Endothelial cell of umbilical vein (primary cell): ENCODE measurements around the gene ANXA5. TPM values are rescaled to one million over a fixed set of nuclear protein-coding genes. Genes with fewer than 3 reads are reported as not detected.

Source experiments
- BruUV-seq: library from RNA; stranded (reverse); fragments of 400-500 nt; replicated peaks from 2 replicates; lab custom pipeline; 2021; lab: Mats Ljungman, UMichigan
- CTCF ChIA-PET: fragments of 300-600, 350-600 bp; sonication (Branson Sonifier 250); formaldehyde crosslinking; loops from one replicate; lab custom pipeline; 2021; ENCODE audit warnings: antibody characterized with exemption, inconsistent platforms; lab: Charles Lee
- POLR2A ChIA-PET: fragments of 300-600, 350-600 bp; sonication (Branson Sonifier 250); formaldehyde crosslinking; loops from one replicate; lab custom pipeline; 2021; ENCODE audit warnings: antibody characterized with exemption, inconsistent platforms; lab: Charles Lee
- DNase-seq: peaks from one replicate; pipeline ENCODE4 v3.0.0-alpha.2; 2011; ENCODE audit warnings: low read depth, low spot score
- FAIRE-seq: peaks from 2 replicates; lab custom pipeline; 2011; peaks lifted over from hg19 to GRCh38; lab: Jason Lieb, UNC
- H2AFZ ChIP-seq: 2 replicates; pipeline ENCODE4 v1.6.0; 2012; ENCODE audit warnings: low read depth, low read length, control low read depth, inconsistent platforms
- H3K27ac ChIP-seq: 2 replicates; pipeline ENCODE4 v1.5.1; 2011; ENCODE audit warnings: low read depth, mild to moderate bottlenecking, control low read depth, low read length, moderate library complexity; ENCODE audit not compliant: insufficient read depth
- H3K27me3 ChIP-seq, 2 experiments: 2 replicates each; pipeline versions ENCODE4 v1.6.0 to v1.6.1; 2011; ENCODE audit warnings: low read length in 2 of 2, mixed read lengths in 1 of 2; ENCODE audit not compliant: control insufficient read depth in 2 of 2, insufficient read depth in 2 of 2
- H3K36me3 ChIP-seq, 2 experiments: 2 replicates in 1 of 2; 3 replicates in 1 of 2; pipeline ENCODE4 v1.5.1; 2011; ENCODE audit warnings: low read length in 2 of 2, mild to moderate bottlenecking in 1 of 2, moderate library complexity in 1 of 2; ENCODE audit not compliant: control insufficient read depth in 2 of 2, insufficient read depth in 2 of 2; ENCODE audit errors: extremely low read depth in 1 of 2
- H3K4me1 ChIP-seq: 3 replicates; pipeline ENCODE4 v1.5.1; 2011; ENCODE audit warnings: mild to moderate bottlenecking, low read length; ENCODE audit not compliant: control insufficient read depth, insufficient read depth; ENCODE audit errors: extremely low read depth
- H3K4me2 ChIP-seq: 2 replicates; pipeline ENCODE4 v1.6.1; 2011; ENCODE audit warnings: low read length, control low read depth, mixed read lengths; ENCODE audit not compliant: insufficient read depth
- H3K4me3 ChIP-seq, 3 experiments: fragments of 200-600 bp in 1 of 3; sonication (generic), shearing (Covaris generic) in 1 of 3; replicated peaks in 1 of 3; 2 replicates each; pipeline ENCODE4 v1.5.1; 2011 to 2016; ENCODE audit warnings: control low read depth in 3 of 3, low read length in 3 of 3, mild to moderate bottlenecking in 2 of 3, inconsistent platforms in 1 of 3, low read depth in 1 of 3, moderate library complexity in 1 of 3; ENCODE audit not compliant: insufficient read depth in 1 of 3
- H3K79me2 ChIP-seq: 2 replicates; pipeline ENCODE4 v1.6.0; 2012; ENCODE audit warnings: low read length, inconsistent platforms; ENCODE audit not compliant: control insufficient read depth, insufficient read depth
- H3K9ac ChIP-seq: replicated peaks from 2 replicates; pipeline ENCODE3; 2011; ENCODE audit warnings: low read length, control low read depth; ENCODE audit not compliant: insufficient read depth; ENCODE audit errors: extremely low read depth
- H3K9me1 ChIP-seq: replicated peaks from 3 replicates; pipeline ENCODE4 v1.6.0; 2011; ENCODE audit warnings: mild to moderate bottlenecking, low read length; ENCODE audit not compliant: control insufficient read depth, insufficient read depth; ENCODE audit errors: extremely low read depth
- H3K9me3 ChIP-seq: replicated peaks from 2 replicates; pipeline ENCODE4 v1.5.1; 2012; ENCODE audit warnings: low read length, inconsistent platforms; ENCODE audit not compliant: control insufficient read depth, insufficient read depth
- H4K20me1 ChIP-seq: replicated peaks from 2 replicates; pipeline ENCODE3; 2011; ENCODE audit warnings: mild to moderate bottlenecking, low read length; ENCODE audit not compliant: control insufficient read depth, insufficient read depth; ENCODE audit errors: extremely low read depth
- EZH2 ChIP-seq: IDR thresholded peaks from 2 replicates; pipeline ENCODE4 v1.6.1; 2012; ENCODE audit warnings: borderline replicate concordance, low read depth, mild to moderate bottlenecking, moderate library complexity, low read length, inconsistent platforms; ENCODE audit not compliant: severe bottlenecking
- FOS ChIP-seq: IDR thresholded peaks from 2 replicates; pipeline ENCODE4 v1.6.1; 2011; ENCODE audit warnings: mild to moderate bottlenecking, low read length, moderate library complexity, borderline replicate concordance; ENCODE audit not compliant: insufficient read depth
- GATA2 ChIP-seq: IDR thresholded peaks from 2 replicates; pipeline ENCODE4 v1.7.0; 2011; ENCODE audit warnings: low read depth, mild to moderate bottlenecking, moderate library complexity, mixed read lengths, low read length; ENCODE audit not compliant: insufficient read length, insufficient read depth
- JUN ChIP-seq: IDR thresholded peaks from 2 replicates; pipeline ENCODE4 v1.6.1; 2011; ENCODE audit warnings: borderline replicate concordance, low read depth; ENCODE audit not compliant: insufficient read length, insufficient read depth
- MYC ChIP-seq: IDR thresholded peaks from one replicate; pipeline ENCODE4 v1.6.1; 2011; ENCODE audit warnings: mild to moderate bottlenecking, low read depth, low read length
- POLR2A ChIP-seq: IDR thresholded peaks from 2 replicates; pipeline ENCODE4 v1.6.1; 2012; ENCODE audit warnings: low read depth, mild to moderate bottlenecking, control low read depth, low read length
- POLR2AphosphoS5 ChIP-seq: IDR thresholded peaks from 2 replicates; pipeline ENCODE4 v1.6.1; 2012; ENCODE audit warnings: low read depth, mild to moderate bottlenecking, control low read depth, low read length, moderate library complexity; ENCODE audit not compliant: insufficient read depth
- dilution Hi-C: fragments of 300-500 bp; cut with MboI; formaldehyde crosslinking; loops from one replicate; pipeline ENCODE4 v1.15.0; 2019; ENCODE audit warnings: low sequenced_read_pairs; ENCODE audit not compliant: extremely low pct_ligation_motif_present
- intact Hi-C: fragments of 100-400 bp; cut with micrococcal nuclease; formaldehyde crosslinking; loops from one replicate; pipeline ENCODE4 v1.10.0; 2022
- polyA plus RNA-seq, 4 experiments: library from polyadenylated mRNA; depleted of rRNA in 3 of 4; stranded (reverse) in 3 of 4; unstranded in 1 of 4; fragments of >200 nt; gene quantifications; 2 replicates each; pipeline versions ENCODE4 v1.2.1 to v1.2.3, GENCODE V29; 2011 to 2012; ENCODE audit warnings: missing spikeins in 1 of 4
- total RNA-seq: library from RNA; stranded (reverse); gene quantifications from 2 replicates; pipeline ENCODE4 v1.2.3, GENCODE V29; 2021
- TF ChIP-seq, protein P1 (sequence below), 2 donors: IDR thresholded peaks; 1 replicate in 1 of 2; 2 replicates in 1 of 2; pipeline ENCODE4 v1.5.1; 2011; ENCODE audit warnings: low read length in 2 of 2, mild to moderate bottlenecking in 2 of 2, moderate library complexity in 2 of 2, control low read depth in 1 of 2, inconsistent platforms in 1 of 2, low read depth in 1 of 2; ENCODE audit not compliant: insufficient read depth in 1 of 2; ENCODE audit errors: extremely low read depth in 1 of 2
- TF ChIP-seq, protein P2 (sequence below): IDR thresholded peaks from 2 replicates; pipeline ENCODE4 v1.6.1; 2011; ENCODE audit not compliant: insufficient read depth, insufficient read length

ANXA5 gene
- total and polyA plus RNA-seq, 2 donors (not counting 3 experiments of a cell fraction or from before 2014, with no cell fraction given), result 450 to 528 TPM

GRCh38 chr4:121717680-121718237 lies 21.0 kb upstream of the ANXA5 start:
- H3K36me3 ChIP-seq, result no peaks in the 10 kb centered on the region
- H2AFZ ChIP-seq, result no peak overlapping the region
- no peak overlapping the region for H3K9ac ChIP-seq
- CTCF ChIA-PET, result no interaction called here
- no TSS peak for BruUV-seq
- no peak for FAIRE-seq
- H3K4me1 ChIP-seq, result peaks cover 7% of the 10 kb centered on the region
- intact Hi-C loops (no loop called here), dilution Hi-C loops (no loop called here)
- H3K27me3 ChIP-seq, result no peaks in the 10 kb centered on the region
- no peaks in the 10 kb centered on the region for H3K9me3 ChIP-seq
- TF ChIP-seq POLR2AphosphoS5 (no peak), EZH2 (no peak), MYC (no peak), POLR2A (no peak), FOS (no peak), JUN (no peak), GATA2 (no peak)
- TF ChIP-seq, protein P1, sequence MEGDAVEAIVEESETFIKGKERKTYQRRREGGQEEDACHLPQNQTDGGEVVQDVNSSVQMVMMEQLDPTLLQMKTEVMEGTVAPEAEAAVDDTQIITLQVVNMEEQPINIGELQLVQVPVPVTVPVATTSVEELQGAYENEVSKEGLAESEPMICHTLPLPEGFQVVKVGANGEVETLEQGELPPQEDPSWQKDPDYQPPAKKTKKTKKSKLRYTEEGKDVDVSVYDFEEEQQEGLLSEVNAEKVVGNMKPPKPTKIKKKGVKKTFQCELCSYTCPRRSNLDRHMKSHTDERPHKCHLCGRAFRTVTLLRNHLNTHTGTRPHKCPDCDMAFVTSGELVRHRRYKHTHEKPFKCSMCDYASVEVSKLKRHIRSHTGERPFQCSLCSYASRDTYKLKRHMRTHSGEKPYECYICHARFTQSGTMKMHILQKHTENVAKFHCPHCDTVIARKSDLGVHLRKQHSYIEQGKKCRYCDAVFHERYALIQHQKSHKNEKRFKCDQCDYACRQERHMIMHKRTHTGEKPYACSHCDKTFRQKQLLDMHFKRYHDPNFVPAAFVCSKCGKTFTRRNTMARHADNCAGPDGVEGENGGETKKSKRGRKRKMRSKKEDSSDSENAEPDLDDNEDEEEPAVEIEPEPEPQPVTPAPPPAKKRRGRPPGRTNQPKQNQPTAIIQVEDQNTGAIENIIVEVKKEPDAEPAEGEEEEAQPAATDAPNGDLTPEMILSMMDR (IDR thresholded peaks at IDR 0.05; ENCODE audit: extremely low read depth in 1 of 2, insufficient read depth in 1 of 2, low read depth in 1 of 2, low read length in 2 of 2), result no peak
- TF ChIP-seq, protein P2, sequence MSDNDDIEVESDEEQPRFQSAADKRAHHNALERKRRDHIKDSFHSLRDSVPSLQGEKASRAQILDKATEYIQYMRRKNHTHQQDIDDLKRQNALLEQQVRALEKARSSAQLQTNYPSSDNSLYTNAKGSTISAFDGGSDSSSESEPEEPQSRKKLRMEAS, result no peak
- H3K4me2 ChIP-seq, result no peak overlapping the region
- no peak for DNase-seq
- H4K20me1 ChIP-seq, result no peaks in the 10 kb centered on the region
- no peak overlapping the region for H3K27ac ChIP-seq
- POLR2A ChIA-PET, result no interaction called here
- H3K79me2 ChIP-seq, result no peaks in the 10 kb centered on the region
- H3K9me1 ChIP-seq, result no peaks in the 10 kb centered on the region
- H3K4me3 ChIP-seq, result no peak overlapping the region
